GM18520 (cell line): ENCODE measurements around the gene TRPV4.

Source experiments
- ATAC-seq: cut with Tn5 transposase; IDR thresholded peaks from one replicate; pipeline ENCODE4 v1.9.1; 2021; ENCODE audit not compliant: unreplicated experiment

TRPV4 gene

GRCh38 chr12:109743076-109743910 lies 89.9 kb downstream of the TRPV4 start:
- no peak for ATAC-seq

GRCh38 chr12:109741970-109742703 lies 91.1 kb downstream of the TRPV4 start:
- no peak for ATAC-seq

DNA sequence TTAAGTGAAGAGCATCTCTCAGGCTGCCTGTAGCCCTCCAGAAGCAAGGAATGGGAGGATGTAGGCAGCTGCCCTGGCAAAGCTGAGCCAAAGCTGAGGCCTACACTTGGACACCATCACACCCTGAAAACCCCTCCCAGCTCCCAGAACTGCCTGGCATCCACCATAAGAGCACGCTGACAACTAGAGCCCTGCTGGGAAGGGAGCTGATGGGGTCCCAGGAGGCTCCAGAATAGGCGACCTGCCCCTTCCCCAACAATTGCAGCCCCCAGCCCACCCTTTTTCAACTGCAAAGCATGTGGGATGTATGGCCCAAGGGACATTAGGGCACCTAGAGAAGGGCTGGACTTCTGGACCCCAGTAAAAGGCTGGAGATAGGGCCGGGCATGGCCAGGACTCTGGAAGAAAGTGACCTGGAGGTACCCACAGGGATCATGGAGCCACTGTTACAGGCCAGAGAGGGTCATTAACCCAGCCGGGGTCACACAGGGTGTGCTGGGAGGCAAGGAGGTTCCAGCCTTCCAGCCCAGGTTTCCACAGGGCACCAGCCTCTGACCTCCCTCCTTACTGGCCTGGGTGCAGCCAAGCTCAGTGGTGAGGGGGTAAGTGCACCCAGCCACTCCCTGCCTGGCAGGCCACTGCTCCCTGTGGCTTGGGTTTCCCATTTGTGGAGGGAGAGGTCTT lies 91.8 kb downstream of the TRPV4 start:
- ATAC-seq: no peak

DNA sequence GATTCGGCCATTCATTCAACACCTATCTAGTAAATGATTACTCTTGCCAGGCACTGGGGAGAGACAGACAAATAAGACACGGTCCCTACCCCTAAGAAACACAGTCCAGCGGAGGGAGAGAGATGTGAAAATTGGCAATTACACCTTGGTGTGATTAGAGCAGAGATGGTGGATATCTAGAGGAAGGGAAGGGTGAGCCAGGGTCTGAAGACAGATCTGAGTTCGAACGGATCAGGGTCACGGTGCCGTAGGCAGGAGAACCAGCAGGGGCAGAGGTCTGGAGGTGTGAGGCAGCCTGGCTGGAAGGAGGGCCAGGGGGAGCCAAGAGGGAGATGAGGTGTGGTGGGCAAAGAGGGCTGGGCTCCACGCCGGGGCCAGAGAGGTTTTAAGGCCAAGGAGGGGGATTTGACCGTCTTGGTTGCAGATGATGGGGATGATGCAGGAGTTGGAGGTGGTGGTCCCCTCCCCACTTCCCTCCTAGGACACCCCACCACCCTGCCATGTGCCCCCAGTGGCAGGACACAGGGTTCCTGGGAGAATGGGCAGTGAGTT lies 92.4 kb downstream of the TRPV4 start:
- no peak for ATAC-seq

- ATAC-seq: no peak
Measured at GRCh38 chr12:109739747-109740693, 93.2 kb downstream of the TRPV4 start.

- no peak for ATAC-seq
Measured at GRCh38 chr12:109738878-109739665, 94.1 kb downstream of the TRPV4 start.

GRCh38 chr12:109738209-109738608 lies 95.0 kb downstream of the TRPV4 start:
- no peak for ATAC-seq

GRCh38 chr12:109737631-109738030 lies 95.6 kb downstream of the TRPV4 start:
- ATAC-seq: no peak

DNA sequence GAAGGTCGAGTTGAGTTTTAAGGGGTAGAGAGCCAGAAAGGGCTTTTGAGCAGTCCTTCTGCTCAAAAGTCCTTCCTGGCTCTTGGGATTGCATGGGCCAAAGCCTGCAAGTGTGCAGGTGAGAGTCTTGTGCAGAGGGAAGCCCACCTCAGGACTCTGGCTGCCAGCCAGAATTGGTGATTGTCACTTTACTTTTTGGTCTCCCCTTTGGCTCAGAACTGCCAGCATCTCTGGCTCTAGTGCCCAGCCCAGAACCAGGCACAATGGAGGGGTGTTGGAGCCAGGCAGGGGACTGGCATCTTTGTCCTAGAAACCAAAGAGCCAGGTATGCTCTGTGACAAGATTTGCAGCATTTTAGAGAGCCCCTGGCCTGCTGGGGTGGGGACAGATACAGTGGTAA lies 96.1 kb downstream of the TRPV4 start:
- no peak for ATAC-seq

- ATAC-seq: no peak
Measured at GRCh38 chr12:109736552-109737108, 96.6 kb downstream of the TRPV4 start.

DNA sequence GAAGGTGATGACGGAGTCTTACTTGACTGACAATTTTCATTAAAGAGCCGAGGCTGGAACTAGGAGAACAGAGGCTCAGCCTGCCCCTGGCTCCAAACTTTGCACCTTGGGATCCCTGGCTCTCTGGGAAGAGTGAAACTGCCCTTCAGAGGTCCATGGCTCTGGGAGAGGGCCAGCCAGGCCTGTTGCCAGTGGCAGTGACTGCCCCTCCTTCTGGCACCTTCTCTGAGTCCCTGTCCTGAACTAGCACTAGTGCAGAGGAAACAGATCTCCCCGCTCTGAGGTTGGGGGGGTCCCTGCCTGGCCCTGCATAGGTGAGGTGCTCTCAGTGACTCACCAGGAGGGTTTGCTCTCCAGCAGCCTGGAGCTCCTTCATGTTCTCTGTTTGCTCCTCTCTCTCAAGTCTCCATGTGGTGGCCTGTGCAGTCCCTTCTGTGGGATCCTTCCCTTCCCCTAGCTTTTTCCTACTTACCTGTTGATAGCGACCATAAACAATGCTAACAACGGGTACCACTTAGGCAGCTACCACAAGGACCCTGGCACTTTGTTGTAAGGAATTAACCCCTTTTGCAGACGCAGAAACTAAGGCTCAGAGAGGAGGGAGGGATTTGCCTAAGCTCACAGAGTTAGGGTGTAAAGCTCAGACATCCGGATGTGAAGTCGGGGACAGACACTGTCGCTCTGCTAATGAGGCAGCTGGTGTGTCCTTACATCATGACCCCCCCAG lies 97.2 kb downstream of the TRPV4 start:
- no peak for ATAC-seq

DNA sequence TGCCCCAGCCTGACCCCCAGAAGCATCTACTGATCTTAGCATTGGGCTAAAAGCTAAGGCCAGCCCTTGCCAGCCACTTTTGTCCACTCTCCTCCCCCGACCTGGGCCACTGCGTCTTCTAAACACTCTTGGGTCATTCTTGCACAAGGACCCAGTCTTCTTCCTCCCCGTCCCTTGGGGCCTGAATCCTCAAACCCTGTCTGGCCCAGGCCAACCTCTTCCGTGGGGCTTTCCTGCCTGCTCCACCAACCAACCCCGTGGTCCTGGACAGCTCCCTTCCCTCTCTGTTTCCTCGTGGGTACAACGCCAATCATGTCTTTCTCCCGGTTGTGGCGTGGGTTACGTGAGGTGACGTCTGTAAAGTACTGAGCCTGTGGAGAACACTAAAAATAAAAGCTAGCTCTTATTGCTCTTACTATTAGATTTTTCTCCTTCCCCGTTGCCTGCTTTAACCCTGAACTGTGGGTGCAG lies 98.1 kb downstream of the TRPV4 start:
- ATAC-seq: no peak

DNA sequence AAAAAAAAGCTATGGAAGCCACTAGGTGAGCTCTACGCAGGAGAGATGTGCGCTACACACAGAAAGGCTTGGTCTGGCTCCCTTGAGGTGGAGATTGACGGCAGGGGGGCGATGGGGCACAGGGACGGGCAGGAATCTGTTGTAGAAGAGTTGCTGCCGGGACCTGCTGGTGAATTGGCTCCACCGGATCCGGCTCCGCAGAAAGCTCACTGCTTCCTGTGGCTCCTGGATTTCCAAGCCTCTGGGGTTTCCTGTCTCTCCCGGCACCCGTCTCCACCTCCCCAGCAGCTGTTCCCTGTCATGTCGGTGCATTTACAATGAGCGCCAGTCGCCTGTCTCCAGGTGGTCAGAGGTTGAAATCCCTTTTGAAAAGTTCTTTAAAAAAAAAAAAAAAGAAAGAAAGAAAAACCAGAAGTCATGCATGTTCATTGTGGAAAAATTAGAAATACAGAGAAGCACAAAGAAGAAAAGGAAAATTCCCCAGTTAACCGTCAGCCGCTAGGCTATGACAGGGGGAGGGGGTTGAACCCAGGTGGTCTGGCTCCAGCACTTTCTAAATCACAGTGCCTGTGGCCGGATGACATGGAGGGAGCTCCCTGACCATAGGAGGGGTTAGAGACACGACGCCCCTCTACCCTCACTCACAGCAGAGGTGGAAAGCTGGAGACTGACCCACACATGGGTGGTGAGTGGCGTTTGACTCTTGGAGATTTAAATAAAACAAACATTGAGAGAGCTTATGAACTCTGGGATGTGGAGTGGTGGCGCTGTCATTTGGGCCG lies 98.8 kb downstream of the TRPV4 start:
- no peak for ATAC-seq
